ENCODE results near the gene DNM3. TPM values are rescaled to one million over a fixed set of nuclear protein-coding genes. Genes with fewer than 3 reads are reported as not detected.

Gene DNM3
- total and polyA plus RNA-seq, 2 experiments from 2014 or later, result 5.2 to 12.2 TPM

DNA sequence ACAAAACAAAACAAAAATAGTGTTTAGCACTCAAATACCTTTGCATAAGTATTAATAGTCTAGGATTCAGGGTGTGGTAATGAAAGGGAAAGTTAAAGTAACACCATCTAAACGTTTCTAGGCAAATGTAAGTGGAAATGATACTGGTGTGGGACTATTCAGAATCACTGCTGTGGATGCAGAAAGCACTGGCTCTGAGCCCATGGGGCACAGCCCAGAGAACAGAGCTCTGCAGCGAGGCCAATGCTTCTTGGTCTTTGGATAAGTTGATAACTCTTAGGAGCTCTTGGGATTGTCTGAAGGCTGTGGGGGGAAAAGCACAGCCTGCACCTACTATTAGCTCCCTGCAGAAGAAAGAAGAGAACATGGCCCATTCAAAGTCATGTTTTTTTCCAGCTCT is 21.4 kb upstream of the DNM3 start (continued):
- TF ChIP-seq, protein P1, sequence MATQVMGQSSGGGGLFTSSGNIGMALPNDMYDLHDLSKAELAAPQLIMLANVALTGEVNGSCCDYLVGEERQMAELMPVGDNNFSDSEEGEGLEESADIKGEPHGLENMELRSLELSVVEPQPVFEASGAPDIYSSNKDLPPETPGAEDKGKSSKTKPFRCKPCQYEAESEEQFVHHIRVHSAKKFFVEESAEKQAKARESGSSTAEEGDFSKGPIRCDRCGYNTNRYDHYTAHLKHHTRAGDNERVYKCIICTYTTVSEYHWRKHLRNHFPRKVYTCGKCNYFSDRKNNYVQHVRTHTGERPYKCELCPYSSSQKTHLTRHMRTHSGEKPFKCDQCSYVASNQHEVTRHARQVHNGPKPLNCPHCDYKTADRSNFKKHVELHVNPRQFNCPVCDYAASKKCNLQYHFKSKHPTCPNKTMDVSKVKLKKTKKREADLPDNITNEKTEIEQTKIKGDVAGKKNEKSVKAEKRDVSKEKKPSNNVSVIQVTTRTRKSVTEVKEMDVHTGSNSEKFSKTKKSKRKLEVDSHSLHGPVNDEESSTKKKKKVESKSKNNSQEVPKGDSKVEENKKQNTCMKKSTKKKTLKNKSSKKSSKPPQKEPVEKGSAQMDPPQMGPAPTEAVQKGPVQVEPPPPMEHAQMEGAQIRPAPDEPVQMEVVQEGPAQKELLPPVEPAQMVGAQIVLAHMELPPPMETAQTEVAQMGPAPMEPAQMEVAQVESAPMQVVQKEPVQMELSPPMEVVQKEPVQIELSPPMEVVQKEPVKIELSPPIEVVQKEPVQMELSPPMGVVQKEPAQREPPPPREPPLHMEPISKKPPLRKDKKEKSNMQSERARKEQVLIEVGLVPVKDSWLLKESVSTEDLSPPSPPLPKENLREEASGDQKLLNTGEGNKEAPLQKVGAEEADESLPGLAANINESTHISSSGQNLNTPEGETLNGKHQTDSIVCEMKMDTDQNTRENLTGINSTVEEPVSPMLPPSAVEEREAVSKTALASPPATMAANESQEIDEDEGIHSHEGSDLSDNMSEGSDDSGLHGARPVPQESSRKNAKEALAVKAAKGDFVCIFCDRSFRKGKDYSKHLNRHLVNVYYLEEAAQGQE (IDR thresholded peaks at IDR 0.05; ENCODE audit: unreplicated experiment), result no peak
- TF ChIP-seq JUNB (IDR thresholded peaks at IDR 0.05; ENCODE audit: unreplicated experiment) (no peak), POLR2AphosphoS5 (IDR thresholded peaks at IDR 0.05; ENCODE audit: low read depth) (no peak), STAT1 (IDR thresholded peaks at IDR 0.05; ENCODE audit: unreplicated experiment) (no peak)
- TF ChIP-seq, protein P2, sequence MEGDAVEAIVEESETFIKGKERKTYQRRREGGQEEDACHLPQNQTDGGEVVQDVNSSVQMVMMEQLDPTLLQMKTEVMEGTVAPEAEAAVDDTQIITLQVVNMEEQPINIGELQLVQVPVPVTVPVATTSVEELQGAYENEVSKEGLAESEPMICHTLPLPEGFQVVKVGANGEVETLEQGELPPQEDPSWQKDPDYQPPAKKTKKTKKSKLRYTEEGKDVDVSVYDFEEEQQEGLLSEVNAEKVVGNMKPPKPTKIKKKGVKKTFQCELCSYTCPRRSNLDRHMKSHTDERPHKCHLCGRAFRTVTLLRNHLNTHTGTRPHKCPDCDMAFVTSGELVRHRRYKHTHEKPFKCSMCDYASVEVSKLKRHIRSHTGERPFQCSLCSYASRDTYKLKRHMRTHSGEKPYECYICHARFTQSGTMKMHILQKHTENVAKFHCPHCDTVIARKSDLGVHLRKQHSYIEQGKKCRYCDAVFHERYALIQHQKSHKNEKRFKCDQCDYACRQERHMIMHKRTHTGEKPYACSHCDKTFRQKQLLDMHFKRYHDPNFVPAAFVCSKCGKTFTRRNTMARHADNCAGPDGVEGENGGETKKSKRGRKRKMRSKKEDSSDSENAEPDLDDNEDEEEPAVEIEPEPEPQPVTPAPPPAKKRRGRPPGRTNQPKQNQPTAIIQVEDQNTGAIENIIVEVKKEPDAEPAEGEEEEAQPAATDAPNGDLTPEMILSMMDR (conservative IDR thresholded peaks at IDR 0.05; ENCODE audit: low read depth in 2 of 2), result no peak

- no peaks in the 10 kb centered on the region for H3F3A ChIP-seq (replicated peaks; ENCODE audit: low read depth)
- DNase-seq (ENCODE audit: low spot score), result no peak
- no peak overlapping the region for H2AFZ ChIP-seq
- no peak for ATAC-seq
- H3K4me1 Mint-ChIP-seq, result no peaks in the 10 kb centered on the region
- peaks cover 10% of the 10 kb centered on the region; the same call in 1 of the 2 replicates for H3K36me3 ChIP-seq (ENCODE audit: insufficient read depth)
- peaks cover 42% of the 10 kb centered on the region for H3K9me3 Mint-ChIP-seq
- peaks cover 27% of the 10 kb centered on the region for H3K36me3 Mint-ChIP-seq (ENCODE audit: low read depth)
- H3K27ac ChIP-seq (ENCODE audit: low read depth), result no peak overlapping the region
- TF ChIP-seq, protein P3, sequence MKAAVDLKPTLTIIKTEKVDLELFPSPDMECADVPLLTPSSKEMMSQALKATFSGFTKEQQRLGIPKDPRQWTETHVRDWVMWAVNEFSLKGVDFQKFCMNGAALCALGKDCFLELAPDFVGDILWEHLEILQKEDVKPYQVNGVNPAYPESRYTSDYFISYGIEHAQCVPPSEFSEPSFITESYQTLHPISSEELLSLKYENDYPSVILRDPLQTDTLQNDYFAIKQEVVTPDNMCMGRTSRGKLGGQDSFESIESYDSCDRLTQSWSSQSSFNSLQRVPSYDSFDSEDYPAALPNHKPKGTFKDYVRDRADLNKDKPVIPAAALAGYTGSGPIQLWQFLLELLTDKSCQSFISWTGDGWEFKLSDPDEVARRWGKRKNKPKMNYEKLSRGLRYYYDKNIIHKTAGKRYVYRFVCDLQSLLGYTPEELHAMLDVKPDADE (IDR thresholded peaks at IDR 0.05), result no peak
- no peak for TF ChIP-seq EZH2phosphoT487 (IDR thresholded peaks at IDR 0.05; ENCODE audit: unreplicated experiment)
- no peak for TF ChIP-seq POLR2AphosphoS5 (IDR thresholded peaks at IDR 0.05; ENCODE audit: low read depth)
- peaks cover 16% of the 10 kb centered on the region for H3K9me2 ChIP-seq (ENCODE audit: insufficient read depth)
- peaks cover 1% of the 10 kb centered on the region for H3K27me3 Mint-ChIP-seq (ENCODE audit: insufficient read depth, low read depth, poor library complexity)
- no peak overlapping the region for H3K4me3 Mint-ChIP-seq
- no peak overlapping the region for H3K4me3 ChIP-seq
- no peaks in the 10 kb centered on the region for H3K27me3 ChIP-seq (ENCODE audit: insufficient read depth)
- H3K4me2 ChIP-seq, result no peak overlapping the region
- H3K79me2 ChIP-seq (replicated peaks; ENCODE audit: insufficient read depth), result no peaks in the 10 kb centered on the region
- no peaks in the 10 kb centered on the region for H4K20me1 ChIP-seq (replicated peaks; ENCODE audit: insufficient read depth)
- no peaks in the 10 kb centered on the region for H3K4me1 ChIP-seq (ENCODE audit: insufficient read depth)
- H3K27ac Mint-ChIP-seq, result no peak overlapping the region
Measured at GRCh38 chr1:171826973-171827372, 14.3 kb upstream of the DNM3 start.

DNA sequence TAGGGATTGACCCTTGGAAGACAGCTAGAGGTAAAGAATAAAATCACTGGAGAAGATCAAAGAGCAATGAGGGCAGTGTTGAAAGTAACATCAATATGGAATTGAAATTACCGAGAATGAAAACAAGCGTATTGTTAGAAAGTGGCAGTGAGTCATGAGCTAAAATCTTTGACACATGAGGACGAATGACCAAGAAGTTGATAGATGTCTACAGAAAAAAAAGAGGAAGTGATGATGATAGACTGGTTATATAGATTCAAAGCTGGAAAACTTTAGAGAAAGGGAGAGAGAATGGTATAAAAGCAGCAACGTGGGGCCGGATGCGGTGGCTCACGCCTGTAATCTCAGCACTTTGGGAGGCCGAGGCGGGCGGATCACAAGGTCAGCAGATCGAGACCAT is 12.5 kb upstream of the DNM3 start:
- H3K4me3 Mint-ChIP-seq, result no peak overlapping the region
- no peaks in the 10 kb centered on the region for H3K4me1 Mint-ChIP-seq
- H3K4me2 ChIP-seq, result no peak overlapping the region
- no peak for TF ChIP-seq EZH2 (IDR thresholded peaks at IDR 0.05; ENCODE audit: low read depth, unreplicated experiment)
- TF ChIP-seq, protein P1 (IDR thresholded peaks at IDR 0.05; ENCODE audit: unreplicated experiment), result no peak
- TF ChIP-seq STAT1 (IDR thresholded peaks at IDR 0.05; ENCODE audit: unreplicated experiment), result no peak
- TF ChIP-seq, protein P3 (IDR thresholded peaks at IDR 0.05), result no peak
- TF ChIP-seq CREB1 (CRISPR knock-in tag; IDR thresholded peaks at IDR 0.05; ENCODE audit: low read depth), result no peak
- TF ChIP-seq POLR2AphosphoS5 (IDR thresholded peaks at IDR 0.05; ENCODE audit: low read depth), result no peak
- TF ChIP-seq JUNB (IDR thresholded peaks at IDR 0.05; ENCODE audit: unreplicated experiment), result no peak

More for the DNA sequence above, 12.5 kb upstream of the DNM3 start:
- Histone ChIP-seq H3K4me3 (no peak overlapping the region), H3K4me1 (ENCODE audit: insufficient read depth) (no peaks in the 10 kb centered on the region), H3K9me2 (ENCODE audit: insufficient read depth) (peaks cover 14% of the 10 kb centered on the region), H3K36me3 (ENCODE audit: insufficient read depth) (peaks cover 10% of the 10 kb centered on the region; the same call in 1 of the 2 replicates), H3K79me2 (replicated peaks; ENCODE audit: insufficient read depth) (no peaks in the 10 kb centered on the region), H3K27ac (ENCODE audit: low read depth) (no peak overlapping the region), H2AFZ (no peak overlapping the region), H3F3A (replicated peaks; ENCODE audit: low read depth) (no peaks in the 10 kb centered on the region), H4K20me1 (replicated peaks; ENCODE audit: insufficient read depth) (no peaks in the 10 kb centered on the region), H3K27me3 (ENCODE audit: insufficient read depth) (no peaks in the 10 kb centered on the region)
- Mint-ChIP-seq H3K9me3 (peaks cover 42% of the 10 kb centered on the region), H3K36me3 (ENCODE audit: low read depth) (peaks cover 27% of the 10 kb centered on the region), H3K27me3 (ENCODE audit: insufficient read depth, low read depth, poor library complexity) (peaks cover 1% of the 10 kb centered on the region), H3K27ac (no peak overlapping the region)
- ATAC-seq (no peak), DNase-seq (ENCODE audit: low spot score) (no peak)
